Ureter (tissue), 1 donor: ENCODE data around the gene QKI. TPM values are rescaled to one million over a fixed set of nuclear protein-coding genes. Genes with fewer than 3 reads are reported as not detected.
A peak's percentile ranks its signal among the peaks of the same experiment; 100 is the strongest.
"Not testable (repeated sequence)": the region's sequence is repeated elsewhere in the genome, so short reads cannot be mapped to it uniquely, and the experiment has no call there.

Source experiments
- DNase-seq: peaks from one replicate; pipeline ENCODE4 v3.0.0-alpha.2; 2020; ENCODE audit warnings: low spot score
- total RNA-seq: library from RNA; stranded (reverse); gene quantifications from one replicate; pipeline ENCODE4 v1.2.4, GENCODE V29; 2023
- donor health status: DM: yes; HTN: yes; CAD: no.

QKI gene
- total RNA-seq, 1 donor from 2014 or later = 96.7 TPM

GRCh38 chr6:163579111-163579879 is 164.8 kb downstream of the QKI start:
- no peak for DNase-seq

- DNase-seq = no peak
Observed at GRCh38 chr6:163579880-163580295, 165.4 kb downstream of the QKI start.

DNA sequence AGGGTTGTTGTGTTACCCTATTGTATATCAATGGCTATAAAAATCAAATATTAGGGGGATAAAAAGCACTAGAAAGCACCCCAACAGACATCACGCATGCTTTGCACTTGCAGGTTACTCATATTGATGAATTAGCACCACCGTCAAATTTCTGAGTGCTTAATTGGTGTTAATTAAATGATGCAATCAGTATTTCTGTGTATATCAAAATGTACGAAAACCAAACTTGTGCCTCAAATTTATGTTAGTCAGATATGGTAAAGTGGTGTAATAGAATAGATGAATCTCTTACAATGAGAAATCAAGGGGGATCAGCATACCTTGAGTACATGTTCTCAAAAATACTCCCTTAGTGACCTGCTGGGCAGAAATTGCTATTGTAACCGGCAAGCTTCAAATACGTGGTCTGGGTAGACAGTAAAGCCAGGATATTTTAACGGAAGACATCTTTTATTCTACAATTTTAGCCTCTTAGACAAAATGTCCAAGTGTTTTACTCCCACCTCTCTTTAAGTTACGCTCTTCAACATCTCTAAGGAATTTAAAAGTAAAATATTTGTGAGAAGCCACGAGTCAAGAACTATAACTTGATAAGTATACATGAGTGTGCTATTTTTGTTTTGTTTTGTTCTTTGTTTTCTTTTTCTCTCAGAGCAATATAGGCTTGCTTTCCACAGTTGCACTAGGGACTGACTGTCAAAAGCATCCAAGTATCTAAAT is 166.0 kb downstream of the QKI start:
- no peak for DNase-seq

DNA sequence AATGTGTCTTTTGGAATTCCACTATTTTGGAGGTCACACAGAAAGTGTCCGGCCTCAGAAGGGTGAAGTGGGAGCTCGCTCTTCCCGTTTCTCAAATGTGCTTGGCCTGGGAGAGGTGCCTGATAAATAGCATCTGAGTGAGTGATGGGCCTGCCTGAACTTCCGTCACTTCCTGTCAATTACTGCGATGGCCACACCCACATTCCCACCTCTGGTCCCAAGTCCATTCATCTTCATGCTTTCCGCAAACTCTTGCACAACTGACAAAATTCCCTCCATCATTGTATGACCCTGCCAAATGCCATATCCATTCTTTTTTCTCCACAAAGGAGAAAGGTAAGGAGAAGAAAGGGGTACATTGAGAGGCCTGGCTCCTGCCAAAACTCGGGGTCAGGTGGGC is 169.0 kb downstream of the QKI start:
- DNase-seq = no peak

DNA sequence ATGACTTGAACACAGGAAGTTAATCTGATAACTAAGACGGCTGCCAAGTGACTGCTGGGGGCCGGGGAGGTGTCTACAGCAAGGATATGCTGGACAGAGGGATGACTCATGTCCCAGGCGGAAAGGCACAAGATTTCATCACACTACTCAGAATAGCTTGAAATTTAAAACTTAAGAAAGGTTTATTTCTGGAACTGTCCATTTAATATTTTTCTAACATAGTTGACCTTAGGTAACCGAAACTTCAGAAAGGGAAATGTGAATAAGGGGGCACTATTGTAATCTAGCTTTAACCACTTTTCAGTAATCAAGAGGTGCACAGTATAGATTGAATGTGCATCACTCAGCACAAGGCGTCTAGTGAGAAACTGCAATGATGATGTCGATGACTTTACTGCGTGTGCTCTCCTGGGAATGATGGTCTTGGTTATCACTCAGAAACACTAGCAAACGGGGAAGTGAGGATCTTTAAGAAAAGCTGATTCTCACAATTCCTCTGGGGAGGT is 171.5 kb downstream of the QKI start:
- DNase-seq = no peak

DNA sequence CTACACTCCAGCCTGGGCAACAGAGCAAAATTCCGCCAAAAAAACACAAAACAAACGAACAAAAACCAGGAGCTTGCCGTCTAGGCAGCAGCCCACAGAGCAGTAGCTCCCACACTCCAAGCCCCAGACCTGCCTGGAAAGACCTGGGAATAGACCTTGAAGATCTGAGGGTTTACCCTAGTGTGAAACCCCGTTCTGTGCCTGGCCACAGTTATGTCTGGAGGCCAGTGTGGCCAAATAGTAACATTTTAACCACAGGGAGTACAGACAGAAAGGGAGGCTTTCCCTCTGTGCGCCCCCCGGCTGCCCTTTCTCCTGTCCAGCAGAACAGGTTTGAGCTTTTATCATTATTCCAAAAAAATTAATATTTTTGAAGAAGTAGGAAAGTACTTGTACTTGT is 172.4 kb downstream of the QKI start:
- no peak for DNase-seq

DNA sequence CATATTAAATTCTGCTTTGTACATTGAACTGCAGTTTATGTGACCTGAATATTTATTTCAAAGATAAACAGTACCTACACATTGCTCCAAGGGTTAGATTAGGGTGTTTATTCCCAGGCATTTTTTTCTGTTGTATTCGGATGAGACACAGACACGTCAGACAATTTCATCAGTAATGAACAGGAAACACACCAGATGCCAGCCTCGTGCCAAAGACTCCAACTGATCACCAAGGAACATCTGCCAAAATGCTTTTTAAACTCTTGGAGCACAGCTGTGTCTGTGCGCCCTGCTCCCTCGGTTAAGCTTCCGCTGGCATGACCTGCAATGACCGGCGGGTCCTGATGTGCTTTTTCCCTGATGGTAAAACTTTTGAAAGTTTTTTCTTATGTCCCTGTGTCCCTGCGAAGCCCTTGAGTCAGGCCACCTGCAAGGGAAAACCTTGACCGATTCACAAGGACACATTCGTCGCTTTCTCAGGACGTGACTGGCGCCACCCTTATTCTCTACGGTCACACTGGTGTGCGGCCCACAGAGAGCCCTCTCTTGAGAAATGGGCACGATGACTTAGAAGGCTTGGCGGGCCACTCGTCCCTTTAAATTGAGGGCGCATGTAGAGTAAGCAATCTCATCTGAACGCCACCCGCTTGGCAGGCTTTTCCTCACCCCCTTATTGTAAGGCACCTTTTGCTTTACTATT is 173.9 kb downstream of the QKI start:
- no peak for DNase-seq

DNA sequence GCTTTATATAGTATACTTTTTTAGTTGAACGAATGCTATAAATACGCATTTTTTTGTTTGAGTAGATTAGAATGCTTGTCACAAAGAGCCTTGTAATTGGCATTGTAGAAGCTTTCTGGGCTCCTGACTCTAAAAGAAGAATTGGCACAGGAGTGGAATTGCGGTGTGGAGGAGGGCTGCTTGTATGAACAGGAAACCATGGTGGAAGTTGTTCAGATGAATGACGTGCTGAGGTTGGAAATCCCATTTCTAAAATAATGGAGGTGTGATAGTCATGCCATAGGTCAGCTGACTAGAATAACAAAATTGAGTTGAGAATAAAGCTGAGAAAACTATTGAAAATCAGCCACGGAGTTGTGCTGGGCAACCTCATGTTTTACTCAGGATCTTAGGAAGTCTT is 174.9 kb downstream of the QKI start:
- DNase-seq = no peak

DNA sequence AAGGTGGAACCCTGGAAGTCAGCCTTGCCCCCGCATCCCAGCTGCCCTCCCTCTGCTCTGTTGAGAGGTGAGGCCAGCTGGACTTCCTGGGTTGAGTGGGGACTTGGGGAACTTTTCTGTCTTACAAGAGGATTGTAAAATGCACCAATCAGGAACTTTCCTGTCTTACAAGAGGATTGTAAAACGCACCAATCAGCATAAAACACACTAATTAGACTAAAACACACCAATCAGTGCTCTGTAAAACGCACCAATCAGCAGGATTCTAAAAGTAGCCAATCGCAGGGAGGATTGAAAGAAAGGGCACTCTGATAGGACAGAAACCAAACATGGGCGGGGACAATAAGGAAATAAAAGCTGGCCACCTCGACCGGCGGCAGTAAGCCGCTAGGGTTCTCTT is 175.6 kb downstream of the QKI start:
- DNase-seq = not testable (repeated sequence)

- no peak for DNase-seq
Observed at GRCh38 chr6:163592872-163593271, 178.4 kb downstream of the QKI start.

DNA sequence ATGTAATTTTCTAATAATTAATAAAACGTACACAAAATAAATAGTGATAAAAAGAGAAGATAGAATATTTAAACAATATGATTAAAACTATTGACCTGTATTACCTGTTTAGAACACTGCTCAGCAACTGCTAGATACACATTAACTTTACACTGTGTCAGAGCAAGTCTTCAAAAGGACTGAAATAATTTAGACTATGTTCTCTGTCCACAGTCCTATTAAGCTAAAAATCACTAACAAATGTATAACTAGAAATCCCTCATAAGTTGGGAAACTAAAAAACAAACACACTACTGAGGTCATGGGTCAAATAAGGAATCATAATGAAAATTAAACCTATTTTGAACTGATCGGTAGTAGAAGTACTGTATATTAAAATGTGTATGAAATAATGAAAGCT is 181.7 kb downstream of the QKI start:
- DNase-seq = no peak

DNA sequence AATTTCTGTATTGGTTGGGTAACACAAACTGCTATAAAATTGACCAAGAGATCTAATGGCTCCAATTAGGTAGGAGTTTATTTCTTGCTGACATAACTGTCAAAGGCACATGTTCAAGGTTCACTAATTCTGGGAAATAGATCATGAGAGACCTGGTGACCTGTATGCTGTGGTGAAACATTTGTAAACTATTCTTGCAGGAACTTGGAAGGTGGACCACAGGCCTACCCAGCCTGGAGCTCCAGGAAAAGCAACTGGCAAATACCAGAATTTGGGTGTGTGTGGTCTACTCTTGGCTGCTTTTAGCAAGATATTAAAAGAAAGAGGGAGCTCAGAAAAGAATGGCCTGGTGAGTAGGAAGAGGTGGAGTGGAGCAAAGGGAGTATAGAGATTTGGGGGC is 184.6 kb downstream of the QKI start:
- DNase-seq = no peak

DNA sequence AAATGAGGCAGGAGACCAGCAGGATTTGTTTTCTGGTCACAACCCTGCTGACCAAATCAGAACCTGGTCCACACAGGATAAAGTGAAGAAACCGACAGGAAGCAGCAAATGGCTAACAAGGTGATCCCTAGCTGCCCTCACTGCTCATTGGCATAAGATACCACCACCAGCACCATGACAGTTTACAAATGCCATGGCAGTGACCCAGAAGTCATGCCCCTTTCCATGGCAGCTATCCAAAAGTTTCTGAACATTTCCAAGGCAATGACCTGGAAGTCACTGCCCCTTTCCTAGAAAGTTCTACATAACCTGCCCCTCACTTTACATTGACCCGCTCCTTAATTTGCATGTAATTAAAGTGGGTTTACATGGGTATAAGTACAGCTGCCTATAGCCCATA is 185.2 kb downstream of the QKI start:
- no peak for DNase-seq

GRCh38 chr6:163600331-163600730 is 185.8 kb downstream of the QKI start:
- no peak for DNase-seq

GRCh38 chr6:163600781-163601180 is 186.3 kb downstream of the QKI start:
- no peak for DNase-seq

DNA sequence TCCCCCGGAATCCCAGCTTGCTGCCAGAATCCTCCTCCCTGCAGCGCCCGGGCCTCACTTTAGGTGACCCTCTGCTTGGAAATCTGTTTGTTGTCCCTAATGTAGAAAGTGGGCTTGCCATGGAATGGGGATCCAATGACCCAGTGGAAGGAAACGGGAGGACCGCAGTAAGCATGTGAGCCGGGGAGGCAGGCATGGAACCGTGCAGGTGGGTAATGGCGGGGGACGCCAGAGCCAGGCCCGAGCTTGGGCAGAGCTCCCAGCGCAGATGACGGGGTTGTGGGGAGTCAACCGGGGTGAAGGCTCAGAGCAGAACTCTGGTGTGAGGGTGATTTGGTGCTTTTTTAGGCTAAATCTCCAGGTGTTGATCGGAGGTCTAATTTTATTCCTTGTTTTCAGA is 188.3 kb downstream of the QKI start:
- DNase-seq = no peak

DNA sequence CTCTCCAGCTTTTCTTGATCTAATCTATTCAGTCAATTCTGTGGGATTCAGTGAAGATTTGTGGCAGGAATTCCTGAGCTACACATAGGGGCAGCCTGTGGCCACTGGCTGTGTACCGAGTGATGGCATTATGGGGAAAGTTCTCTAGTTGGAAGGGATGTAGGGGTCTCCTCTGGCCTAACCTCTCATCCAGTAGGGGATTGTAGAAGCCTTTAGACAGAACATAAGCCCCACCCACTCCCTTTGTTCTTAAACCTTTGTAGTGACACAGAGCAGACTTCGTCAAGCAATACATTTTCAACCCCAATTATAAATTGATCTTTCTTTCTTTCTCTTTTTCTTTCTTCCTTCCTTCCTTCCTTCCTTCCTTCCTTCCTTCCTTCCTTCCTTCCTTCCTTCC is 188.9 kb downstream of the QKI start:
- no peak for DNase-seq

GRCh38 chr6:163605385-163606097 is 191.0 kb downstream of the QKI start:
- peak; percentile 13 for DNase-seq

DNA sequence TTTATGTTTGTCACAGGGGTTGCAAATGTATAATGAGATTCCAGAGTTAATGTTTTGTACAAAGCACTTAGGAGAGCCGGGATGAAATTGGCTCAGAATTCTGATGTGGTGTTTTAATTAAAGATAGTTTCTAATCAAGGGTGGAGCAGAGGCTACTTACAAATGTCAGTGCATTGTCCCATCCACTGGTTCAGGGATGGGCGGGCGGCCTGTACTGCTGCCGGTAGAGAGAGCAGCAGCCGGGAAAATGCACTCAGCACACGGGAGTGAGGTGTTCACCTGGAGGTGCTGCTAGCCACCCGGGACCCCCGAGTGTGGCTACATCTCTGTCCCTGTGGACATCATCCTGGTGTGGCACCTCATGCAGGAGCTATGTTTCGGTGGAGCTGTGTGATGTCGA is 193.3 kb downstream of the QKI start:
- DNase-seq = no peak

DNA sequence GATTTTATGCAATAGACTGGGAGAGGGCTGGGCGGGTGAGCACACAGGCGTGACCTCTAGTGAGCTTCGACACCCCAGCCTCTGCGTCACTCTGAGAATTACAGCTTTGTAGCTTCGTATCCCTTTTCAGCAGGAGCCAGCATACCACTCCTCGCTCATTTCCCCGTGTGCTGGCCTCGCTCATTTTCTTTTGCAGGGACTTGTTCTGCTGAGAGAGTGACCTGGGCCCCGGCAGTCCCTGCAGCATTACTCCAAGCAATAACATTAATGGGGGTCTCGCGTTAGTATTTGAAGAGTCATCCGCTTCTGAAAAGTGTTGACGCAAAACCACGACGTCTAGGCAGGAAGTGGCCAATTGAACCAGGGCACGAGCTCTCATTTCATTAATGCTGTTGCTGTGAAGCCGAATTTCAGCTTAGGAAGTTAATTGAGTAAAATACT is 193.7 kb downstream of the QKI start:
- DNase-seq = no peak

DNA sequence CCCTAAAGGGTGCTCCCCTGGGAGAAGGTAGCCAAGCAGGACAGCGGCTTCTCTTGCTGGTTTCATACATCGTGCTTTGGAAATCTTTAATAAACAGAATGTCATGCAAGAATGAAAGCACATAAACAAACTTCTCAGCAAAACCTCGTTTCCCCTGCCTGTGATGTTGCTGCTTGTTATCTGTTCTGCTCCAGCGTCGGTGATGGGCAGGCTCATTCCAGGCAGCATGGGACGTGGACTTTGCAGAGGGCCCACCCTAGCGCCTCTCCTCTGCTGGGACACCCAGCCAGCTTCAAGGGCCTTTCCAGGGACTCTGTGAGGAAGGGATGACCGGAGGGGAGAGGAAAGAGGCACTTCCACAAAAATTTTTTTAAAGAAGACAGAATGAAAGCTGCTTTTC is 197.7 kb downstream of the QKI start:
- no peak for DNase-seq

GRCh38 chr6:163613025-163613424 is 198.5 kb downstream of the QKI start:
- DNase-seq = no peak
